ENCODE data around the gene FBP1.
"Not testable (repeated sequence)": the region's sequence is repeated elsewhere in the genome, so short reads cannot be mapped to it uniquely, and the experiment has no call there.

Gene FBP1

DNA sequence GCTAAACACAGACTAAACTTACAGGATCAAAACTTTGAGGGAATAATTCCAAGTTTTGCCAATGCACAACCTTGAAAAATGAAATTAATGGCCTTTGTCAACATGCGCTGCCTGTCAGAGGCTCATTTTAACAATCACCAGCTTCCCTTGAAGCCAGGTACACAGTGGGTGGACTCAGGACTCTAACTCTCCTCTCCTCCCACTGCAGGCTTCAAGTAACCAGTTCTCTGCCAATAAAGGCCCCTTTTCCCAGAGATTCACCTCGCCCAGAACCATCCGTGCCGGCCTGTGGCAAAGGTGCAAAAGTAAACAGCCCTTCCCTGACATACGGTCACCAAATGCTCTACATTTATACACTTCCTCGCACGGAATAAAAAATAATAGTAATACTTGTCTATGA is 27.2 kb downstream of the FBP1 start:
- no peak for DNase-seq

DNA sequence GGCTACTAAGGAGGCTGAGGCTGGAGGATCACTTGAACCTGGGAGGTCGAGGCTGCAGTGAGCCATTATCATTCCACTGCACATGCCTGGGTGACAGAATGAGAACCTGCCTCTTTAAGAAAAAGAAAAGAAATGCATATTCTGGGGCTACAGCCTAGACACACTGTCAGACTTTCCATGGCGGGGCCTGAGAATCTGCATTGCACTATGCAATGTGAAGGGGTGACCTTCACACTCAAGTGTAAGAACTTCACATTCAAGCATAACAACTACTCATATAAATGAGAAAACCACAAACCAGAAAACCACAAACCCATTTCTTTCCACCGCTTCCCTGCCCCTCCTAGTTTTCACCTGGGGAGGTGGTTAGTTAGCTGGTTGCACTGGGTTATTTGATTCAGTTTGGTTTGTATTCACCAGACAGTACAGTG is 27.7 kb downstream of the FBP1 start:
- DNase-seq, result no peak

DNA sequence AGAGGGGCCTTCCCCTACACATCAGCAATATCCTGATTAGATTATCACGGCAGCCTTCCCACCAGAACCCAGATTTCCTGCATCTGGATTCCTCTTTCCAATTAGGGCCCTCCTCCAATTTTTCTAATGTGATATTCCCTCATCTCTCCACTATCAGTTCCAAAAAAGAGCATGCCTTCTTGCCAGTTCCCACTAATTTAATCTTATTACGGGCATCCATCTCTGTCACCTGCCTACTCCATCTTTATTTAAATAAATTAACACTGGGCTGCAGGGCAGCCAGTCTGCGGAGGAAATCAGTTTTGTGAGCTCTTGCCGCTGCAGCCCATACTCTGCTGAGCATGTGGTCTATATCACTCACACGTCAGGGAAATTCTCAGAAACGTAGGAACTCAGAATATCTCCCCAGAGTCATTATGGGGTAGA is 29.1 kb downstream of the FBP1 start:
- no peak for DNase-seq

DNA sequence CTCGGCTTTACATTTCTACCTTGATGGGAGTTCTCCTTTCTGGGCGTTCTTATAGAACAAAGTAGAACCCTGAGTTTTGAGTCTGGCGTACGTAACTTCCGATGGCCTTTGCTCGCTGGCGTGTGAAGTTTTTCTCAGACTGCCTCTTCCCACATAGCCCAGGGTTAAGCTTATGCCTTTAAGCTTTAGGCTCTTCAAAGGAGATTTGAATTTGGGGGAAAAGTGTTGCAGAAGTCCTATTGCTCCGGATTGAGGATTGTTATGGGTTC is 32.0 kb downstream of the FBP1 start:
- DNase-seq, result no peak

DNA sequence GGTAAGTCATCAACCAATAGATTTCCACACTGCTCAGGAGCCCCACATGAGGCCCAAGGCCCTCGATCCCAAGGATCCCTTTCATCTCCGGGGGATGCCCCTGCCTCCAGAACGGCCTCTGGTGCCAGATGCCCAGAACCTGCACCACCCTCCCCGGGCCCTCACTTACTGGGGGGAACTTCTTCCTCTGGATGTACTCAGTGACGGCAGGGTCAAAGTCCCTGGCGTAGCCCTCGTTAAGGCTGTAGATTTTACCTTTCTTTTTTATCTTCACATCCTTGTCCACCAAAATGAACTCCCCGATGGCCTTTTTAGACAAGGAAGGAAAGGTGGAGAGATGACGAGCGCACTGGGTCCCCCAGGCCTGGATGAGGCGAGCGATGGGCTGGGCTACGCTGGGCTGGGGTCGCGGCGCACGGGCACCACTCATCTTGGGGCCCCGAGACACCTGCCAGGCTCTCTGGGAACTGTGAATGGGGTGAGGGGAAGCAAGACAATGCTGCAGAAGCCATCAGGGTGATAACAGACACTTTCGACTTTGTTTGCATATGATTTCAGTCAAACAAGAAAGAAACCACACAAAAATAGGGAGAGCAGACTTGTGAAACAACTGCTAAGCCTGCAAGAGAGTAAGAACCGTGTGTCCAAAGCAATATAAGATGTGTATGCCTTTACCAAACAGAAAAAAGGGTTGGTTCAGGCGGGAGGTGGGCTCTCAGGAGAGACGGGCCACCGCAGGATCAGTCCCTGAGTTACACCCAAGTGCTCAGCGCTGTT is 32.5 kb downstream of the FBP1 start:
- no peak for DNase-seq

DNA sequence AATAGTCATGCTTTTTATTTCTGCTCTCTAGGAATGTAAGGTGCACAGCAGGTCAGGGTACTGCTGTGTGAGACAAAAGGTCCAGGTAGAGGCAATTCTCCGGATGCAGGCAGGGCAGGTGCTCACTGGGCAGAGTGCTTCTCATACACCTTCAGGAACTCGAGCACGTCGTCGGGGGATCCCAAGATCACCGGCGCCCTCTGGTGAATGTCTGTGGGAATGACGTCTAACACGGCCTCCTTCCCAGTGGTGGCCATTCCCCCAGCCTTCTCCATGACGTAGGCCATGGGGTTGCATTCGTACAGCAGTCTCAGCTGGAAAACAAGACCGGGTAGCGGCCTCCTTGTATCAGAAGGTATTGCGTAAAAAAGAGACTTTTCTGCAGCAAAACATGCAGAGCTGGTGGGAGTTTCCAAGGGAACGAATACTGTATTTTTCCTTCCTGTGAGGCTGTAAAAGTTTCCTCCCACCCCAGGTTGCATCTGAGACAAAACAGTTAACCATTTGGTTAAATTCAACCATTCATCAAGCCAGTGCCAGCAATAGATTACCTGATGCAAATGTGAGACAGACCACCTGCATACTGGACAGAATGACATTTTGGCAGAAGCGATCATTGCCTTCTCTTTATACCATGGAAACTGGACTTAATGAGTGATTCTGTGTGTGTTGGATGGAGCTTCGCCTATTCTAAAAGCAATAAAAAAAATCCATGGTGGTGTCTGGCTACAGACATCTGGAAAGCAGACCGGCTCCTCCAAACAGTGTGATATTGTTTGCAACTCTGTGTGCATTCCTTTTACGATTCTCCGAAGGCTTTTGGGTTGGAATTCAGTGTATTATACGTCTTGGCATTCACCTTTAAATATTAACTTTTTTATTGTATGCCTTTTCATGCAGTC is 35.8 kb downstream of the FBP1 start:
- DNase-seq, result peak; percentile 61

DNA sequence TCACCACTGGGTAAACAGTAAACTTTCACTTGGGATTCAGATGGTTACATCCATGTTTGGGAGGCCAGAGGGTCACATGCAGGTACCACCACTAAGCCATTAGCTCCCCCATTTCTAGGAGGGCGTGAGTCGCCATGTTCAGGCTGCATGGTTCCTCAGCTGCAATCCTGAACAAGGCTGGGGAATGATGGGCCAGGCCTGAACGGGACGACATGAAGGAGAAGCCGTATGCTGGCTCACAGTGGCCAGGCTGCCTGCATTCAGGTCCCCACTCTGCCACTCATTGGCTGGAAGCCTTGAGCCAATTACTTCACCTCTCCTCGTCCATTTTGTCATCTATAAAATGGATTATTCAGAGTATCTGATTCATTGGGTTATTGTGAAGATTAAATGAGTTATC is 36.7 kb downstream of the FBP1 start:
- DNase-seq, result no peak

DNA sequence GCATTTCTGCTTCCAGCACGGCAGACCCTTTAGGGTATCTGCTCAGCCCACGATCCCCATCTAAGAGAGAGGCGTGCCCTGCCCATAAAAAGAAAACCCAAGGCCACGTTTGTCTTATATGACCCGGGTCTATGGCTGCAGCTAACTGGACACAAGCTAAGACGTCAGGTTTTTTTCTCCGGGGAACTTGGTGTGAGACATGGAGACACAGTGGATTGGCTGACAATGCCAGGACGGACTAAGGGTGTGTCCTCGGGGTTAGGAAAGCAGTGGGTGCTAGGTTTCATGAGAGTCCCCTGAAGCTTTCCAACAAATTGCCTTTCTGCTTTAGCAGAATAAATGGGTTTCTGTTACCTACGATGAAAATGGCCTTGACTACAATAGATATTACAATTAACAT is 38.6 kb downstream of the FBP1 start:
- DNase-seq, result no peak

DNA sequence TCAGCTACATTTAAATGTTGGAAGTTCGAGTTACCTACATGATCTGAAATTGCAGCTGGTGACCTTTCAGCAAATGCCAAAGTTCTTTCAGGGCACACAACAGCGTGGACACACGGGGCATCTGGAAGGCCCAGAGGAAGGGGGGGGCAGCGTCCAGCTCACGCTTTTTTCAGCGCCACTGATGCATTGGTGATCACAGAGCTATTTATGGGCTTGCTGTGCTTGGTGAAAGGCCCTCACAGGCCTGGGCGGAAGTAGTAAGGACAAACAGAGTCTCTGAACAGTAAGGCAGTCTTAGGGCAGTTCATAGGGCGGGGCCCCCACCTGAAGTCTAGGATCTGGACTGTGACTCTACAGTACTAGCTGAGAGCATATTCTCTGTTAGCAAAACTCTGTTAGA is 39.1 kb downstream of the FBP1 start:
- no peak for DNase-seq

DNA sequence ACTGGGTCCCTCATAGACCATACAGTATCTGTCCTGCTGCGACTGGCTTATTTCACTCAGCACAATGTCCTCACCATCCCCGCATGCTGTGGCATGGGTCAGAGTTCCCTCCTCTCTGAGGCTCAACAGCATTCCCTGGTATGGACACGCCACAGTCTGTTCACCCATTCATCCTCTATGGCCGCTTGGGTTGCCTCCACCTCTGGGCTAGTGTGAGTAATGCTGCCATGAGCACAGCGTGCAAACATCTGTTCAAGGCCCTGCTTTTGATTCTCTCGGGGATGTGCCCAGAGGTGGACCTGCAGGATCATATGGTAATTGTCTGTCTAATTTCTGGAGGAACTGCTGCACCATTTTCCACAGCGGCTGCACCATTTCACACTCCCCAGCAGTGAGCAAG is 40.2 kb downstream of the FBP1 start:
- no peak for DNase-seq

DNA sequence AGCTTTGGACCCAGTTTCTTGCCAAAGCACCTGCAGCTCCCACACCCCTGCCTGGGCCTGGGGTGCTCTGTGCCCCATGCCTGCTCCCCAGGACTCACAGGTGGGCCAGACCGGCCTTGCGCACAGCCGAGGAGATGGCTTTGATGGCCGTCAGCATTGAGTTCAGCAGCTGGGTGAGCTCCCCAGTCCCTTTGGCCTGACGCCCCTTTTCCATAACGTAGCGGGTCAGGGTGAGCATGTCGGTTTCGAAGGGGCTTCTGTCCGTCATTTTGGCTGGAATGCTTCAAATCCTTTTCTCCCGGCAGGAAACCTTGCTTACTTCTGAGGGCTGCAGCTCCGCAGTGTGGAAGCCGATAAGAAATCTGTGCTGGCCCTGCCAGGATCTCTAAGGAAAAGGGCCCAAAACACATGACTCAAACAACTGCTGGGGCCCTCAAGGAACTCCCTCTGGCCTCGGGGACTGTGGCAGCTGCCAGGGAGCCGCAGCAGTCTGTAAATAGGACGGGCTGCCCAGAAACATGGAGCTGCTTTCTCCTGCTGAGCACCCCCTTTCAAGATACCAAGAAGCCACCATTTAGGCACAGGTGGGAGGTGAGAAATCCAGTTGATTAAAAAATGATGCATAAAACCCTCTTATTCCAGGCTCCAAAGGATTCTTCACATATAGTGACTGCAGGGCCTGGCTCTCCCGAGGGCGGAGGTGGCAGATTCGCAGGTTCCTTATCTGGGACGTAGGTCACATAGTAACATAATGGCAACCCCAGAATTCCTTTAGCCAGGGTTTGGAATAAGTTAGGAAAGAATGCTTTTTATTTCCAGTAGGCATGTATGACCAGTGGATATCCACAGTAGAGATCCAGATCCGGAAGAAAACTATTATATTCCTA is 45.6 kb downstream of the FBP1 start, which contains the start of gene FBP2:
FBP2 (minus strand) TSS at position 366 of the 887 bp plus-strand sequence; CDS start at position 268, 98 bp downstream.
- DNase-seq, result no peak

DNA sequence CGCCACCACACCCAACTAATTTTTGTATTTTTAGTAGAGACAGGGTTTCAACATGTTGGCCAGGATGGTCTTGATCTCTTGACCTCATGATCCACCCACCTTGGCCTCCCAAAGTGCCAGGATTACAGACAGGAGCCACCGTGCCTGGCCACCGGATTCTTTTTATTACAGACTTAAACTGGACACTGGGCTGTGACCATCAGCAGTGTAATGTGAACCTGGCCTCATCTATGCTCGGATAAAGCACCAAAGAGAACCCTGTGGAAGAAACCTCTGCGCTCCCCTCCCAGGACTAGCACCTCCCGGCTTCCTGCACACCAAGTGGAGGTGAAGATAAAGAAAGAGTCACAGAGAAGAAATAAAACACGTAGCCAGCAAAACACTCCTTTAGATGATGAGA is 46.6 kb downstream of the FBP1 start:
- not testable (repeated sequence) for DNase-seq

DNA sequence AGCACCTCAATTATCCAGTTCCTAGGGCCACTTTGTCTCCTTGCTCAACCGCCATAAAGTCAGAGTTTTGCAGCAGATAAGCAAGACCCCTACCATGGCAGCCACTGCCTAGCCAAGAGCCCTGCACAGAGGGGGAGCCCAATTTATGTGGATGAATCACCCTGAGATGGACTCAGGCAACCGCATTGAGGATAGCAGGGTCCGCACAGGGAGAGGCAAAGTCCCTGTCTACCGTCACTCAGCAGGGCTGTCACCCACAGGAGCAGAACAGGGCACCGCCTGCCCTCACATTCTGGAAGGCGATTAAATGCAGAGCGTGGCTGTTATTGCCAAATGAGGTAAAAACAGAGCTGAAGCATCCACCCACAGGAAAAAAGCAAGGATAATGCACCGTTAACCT is 47.4 kb downstream of the FBP1 start:
- no peak for DNase-seq

DNA sequence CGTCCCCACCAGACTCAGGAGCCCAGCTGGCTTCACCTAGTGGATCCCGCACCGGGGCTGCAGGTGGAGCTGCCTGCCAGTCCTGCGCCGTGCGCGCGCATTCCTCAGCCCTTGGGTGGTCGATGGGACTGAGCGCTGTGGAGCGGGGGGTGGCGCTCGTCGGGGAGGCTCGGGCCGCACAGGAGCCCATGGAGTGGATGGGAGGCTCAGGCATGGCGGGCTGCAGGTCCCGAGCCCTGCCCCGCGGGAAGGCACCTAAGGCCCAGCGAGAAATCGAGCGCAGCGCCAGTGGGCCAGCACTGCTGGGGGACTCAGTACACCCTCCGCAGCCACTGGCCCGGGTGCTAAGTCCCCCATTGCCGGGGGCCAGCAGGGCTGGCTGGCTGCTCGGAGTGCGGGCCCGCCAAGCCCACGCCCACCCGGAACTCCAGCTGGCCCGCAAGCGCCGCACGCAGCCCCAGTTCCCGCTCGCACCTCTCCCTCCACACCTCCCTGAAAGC is 48.2 kb downstream of the FBP1 start:
- not testable (repeated sequence) for DNase-seq

DNA sequence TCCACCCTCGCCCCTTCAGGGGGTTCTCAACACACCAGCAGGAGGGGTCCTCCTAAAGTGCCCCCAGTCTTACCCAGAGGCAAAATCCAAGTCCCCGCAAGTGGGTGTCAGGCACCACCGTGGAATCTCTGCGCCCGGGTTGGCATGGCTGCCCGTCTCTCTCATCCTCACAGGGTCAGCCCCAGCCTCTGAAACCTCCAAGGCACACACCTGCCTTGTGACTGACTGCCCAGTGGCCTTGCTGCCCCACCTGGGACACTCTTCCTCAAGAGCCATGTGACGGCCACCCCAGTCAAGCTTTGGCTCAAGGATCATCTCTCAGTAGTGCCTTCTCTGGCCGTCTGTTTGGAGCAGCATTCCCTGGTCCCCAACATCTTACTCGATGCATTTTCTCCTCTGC is 50.6 kb downstream of the FBP1 start:
- no peak for DNase-seq

DNA sequence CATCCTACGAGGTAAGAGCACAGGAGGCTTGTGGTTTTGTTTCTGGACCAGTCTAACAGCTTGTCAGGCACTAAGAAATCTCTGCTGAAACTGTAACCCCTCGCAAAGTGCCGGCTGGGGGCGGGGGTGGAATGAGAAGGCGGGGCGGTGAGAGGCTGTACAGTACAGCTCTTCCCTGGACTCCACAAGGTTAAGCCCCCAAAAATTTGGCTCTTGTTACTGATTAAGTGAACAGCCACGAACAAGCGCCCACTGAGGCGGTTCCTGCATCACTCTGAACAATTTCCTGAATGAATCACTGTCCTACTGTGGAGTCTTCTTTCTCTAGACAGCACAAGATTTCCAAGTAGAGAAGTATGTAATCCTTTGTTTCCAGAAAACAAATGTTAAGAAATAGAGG is 52.5 kb downstream of the FBP1 start:
- DNase-seq, result no peak

DNA sequence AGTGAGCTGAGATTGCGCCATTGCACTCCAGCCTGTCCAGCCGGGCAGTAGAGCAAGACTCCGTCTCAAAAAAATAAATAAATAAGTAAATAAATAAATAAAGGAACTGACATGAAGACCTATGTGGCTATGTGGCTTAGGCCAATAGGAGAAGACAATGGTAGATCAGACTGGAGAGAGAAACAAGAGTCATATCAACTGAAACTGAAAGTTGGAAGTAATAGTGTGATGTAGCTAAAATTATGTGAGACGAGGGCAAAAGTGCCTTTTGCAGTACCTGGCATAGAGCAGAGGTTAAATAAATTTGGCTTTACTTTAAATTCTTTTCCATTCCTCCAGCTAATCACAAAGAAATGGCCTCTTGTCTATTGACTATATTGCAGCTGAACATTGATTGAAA is 53.0 kb downstream of the FBP1 start:
- peak; percentile 10 for DNase-seq

DNA sequence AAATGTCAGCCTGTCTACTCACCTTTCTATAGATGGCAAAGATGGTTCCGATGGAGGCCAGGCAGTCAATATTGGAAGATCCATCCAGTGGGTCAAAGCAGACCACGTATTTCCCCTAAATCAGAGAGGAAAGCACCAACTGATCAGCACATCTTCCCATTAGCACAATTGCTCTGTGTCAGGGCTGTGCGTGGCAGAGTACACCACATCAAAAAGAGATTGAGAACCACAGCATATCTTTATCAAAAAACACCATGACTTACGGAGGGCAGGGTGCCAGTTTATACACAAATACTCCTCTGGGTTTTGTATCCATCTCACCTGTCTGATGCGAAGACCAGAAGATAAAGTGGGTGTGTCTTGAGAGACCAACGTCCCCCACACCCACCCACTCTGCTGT is 54.8 kb downstream of the FBP1 start:
- DNase-seq, result no peak

DNA sequence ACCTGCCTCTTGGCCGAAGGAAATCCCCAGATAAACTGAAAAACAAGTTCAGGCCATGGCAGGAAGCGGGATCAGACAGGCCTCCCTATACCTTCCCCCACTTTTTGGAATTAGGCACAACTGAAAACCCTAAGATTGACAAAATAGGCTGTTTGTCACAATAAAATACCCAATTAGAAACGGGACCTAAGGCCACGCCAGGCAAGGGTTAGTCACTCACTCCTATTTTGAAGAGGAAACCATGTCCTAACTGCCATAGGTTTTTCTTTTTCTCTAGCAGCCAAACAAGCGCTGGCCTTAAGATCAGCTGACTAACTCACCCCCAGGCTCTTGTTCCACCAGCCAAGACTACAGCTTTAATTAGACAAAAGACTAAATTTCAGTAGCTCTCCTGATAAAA is 57.6 kb downstream of the FBP1 start:
- no peak for DNase-seq

DNA sequence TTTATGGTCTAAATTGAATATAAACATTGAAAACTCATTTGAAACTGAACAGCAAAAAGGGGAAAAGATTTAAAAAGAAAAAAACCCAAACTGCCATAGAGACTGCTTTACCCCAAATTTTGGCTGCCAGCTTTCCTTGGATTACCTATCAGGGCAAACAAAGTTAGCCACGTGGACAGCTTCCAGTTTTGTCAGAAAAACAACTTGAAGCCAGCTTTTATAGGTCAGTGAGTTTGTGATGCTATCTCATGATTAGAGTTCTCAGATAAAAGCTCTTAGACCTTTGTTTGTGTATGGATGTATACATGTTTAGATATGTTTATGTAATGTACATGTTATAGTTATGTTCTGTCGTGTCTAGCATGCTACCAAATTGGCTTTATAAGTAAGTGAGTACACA is 61.7 kb downstream of the FBP1 start:
- DNase-seq, result no peak

DNA sequence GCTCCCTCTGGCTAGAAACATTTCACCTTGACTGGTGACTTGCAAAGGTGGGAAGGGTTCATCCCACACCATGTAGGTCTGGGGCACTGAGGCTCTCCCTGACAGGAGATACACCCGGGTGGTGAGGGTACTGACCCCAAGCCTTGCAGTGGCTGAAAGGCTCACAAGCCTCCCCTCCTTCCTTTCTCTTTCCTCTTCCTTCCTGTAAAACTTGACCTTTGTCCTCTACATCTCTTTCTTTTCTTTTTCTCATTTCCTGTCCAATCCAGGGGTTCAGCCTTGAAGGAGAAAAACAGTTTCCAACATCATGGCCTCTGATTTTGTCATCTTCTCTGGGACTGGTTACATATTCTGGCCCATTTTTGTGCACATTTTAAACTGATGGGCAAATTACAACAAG is 62.3 kb downstream of the FBP1 start:
- no peak for DNase-seq

DNA sequence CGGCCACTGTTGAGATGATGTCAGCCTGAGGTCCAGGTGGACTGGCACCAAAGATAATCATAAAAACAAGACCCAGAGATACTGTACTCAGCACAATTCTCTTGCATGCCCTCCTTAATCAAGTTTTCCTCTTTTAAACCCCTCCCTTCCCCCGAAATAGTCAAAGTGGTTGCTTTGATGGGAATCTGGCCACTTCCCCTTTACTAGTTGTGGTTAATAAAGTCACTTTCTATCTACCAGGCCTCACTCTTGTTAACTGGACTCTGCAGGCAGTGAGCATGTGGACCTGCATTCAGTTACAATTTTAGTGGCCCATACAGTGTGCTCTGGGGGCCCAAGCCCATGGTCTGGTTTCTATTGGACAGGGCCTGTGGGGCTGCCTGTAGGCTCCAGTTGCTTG is 63.2 kb downstream of the FBP1 start:
- DNase-seq, result peak; percentile 44

All from OCI-M1 (cell line).